ENCODE results near the gene FBXL15. TPM values are rescaled to one million over a fixed set of nuclear protein-coding genes. Genes with fewer than 3 reads are reported as not detected.

FBXL15 gene
- total and polyA plus RNA-seq, 2 of the 4 experiments (the other 2 are of a cell fraction) = 3.0 to 8.4 TPM

GRCh38 chr10:102455893-102456471 lies 35.3 kb downstream of the FBXL15 start:
- H4K5ac ChIP-seq (ENCODE audit: low read depth, low read length) = peak overlapping the region; percentile 87
- peak overlapping the region; percentile 48 for H3K18ac ChIP-seq (ENCODE audit: low read depth, low read length)
- dilution Hi-C loops (cut with HindIII; ENCODE audit: low sequenced_read_pairs, unreplicated experiment) (no loop called here), intact Hi-C loops (cut with micrococcal nuclease) (no loop called here), in situ Hi-C loops (cut with MboI; ENCODE audit: low sequenced_read_pairs) (no loop called here)
- peak; percentile 93 for DNase-seq
- ChIA-PET POLR2A (ENCODE audit: unreplicated experiment) (no interaction called here), CTCF (interaction anchor here (0.6 kb wide), 1 partner anchor 376 kb away, joined by 3 read pairs; no protein-coding TSS in a partner anchor)
- peak overlapping the region; percentile 56 to 92 for H4K8ac ChIP-seq (ENCODE audit: low read depth in 2 of 2, low read length in 2 of 2)
- peak overlapping the region; percentile 63 for H2AK5ac ChIP-seq (ENCODE audit: low read depth, low read length)
- H2AFZ ChIP-seq (replicated peaks; ENCODE audit: low read length, poor library complexity) = peak overlapping the region; percentile 81
- peak; percentile 73 for ATAC-seq (ENCODE audit: low read depth)
- H4K91ac ChIP-seq (ENCODE audit: insufficient read depth, low read depth, low read length) = peak overlapping the region; percentile 83
- TF ChIP-seq MAFK (IDR thresholded peaks at IDR 0.05; ENCODE audit: low read depth, low read length) (no peak), CEBPB (IDR thresholded peaks at IDR 0.05; ENCODE audit: low read depth, low read length) (peak; percentile 99), FOS (IDR thresholded peaks at IDR 0.05; ENCODE audit: low read depth, low read length) (peak; percentile 61; the same call in 1 of the 2 replicates)
- 50% methylated on average over 1 of the region's 7 CpGs; no CpG with 5 or more reads in 1 of the 2 experiments for WGBS, 2 experiments (ENCODE audit: extremely low coverage in 2 of 2, insufficient read length in 1 of 2)
- peaks cover 17% of the 10 kb centered on the region for H3K9me1 ChIP-seq (ENCODE audit: insufficient read depth, low read length)
- H4K20me1 ChIP-seq (ENCODE audit: insufficient read depth, low read length) = no peaks in the 10 kb centered on the region; the same call in 1 of the 2 replicates
- H2AK9ac ChIP-seq (replicated peaks; ENCODE audit: low read depth, low read length, poor library complexity) = peak overlapping the region; percentile 70
- H3K27me3 ChIP-seq (ENCODE audit: control insufficient read depth, insufficient read depth, low read length) = no peaks in the 10 kb centered on the region
- peak overlapping the region; percentile 85 for H3K14ac ChIP-seq (replicated peaks; ENCODE audit: low read depth, low read length)
- H2BK5ac ChIP-seq (ENCODE audit: low read depth, low read length, poor library complexity, severe bottlenecking) = peak overlapping the region; percentile 76
- H2BK20ac ChIP-seq (ENCODE audit: low read depth, low read length) = peak overlapping the region; percentile 88
- H3K36me3 ChIP-seq (ENCODE audit: control insufficient read depth, insufficient read depth, low read length) = no peaks in the 10 kb centered on the region
- H3K27ac ChIP-seq (ENCODE audit: insufficient read depth, low read length) = peak overlapping the region; percentile 71
- H2BK120ac ChIP-seq (ENCODE audit: low read depth, low read length) = peak overlapping the region; percentile 93
- peak overlapping the region; percentile 22 for H3K56ac ChIP-seq (ENCODE audit: extremely low read depth, insufficient read depth, low read length)
- H3K4me1 ChIP-seq (ENCODE audit: control insufficient read depth, insufficient read depth, low read length) = peaks cover 12% of the 10 kb centered on the region
- peak overlapping the region; percentile 44; the same call in 1 of the 2 replicates for H3K23ac ChIP-seq (ENCODE audit: low read depth, low read length)
- H2BK15ac ChIP-seq (ENCODE audit: low read depth, low read length) = peak overlapping the region; percentile 45; the same call in 2 of the 3 replicates
- H3K4ac ChIP-seq (ENCODE audit: low read depth, low read length) = peak overlapping the region; percentile 92
- no peaks in the 10 kb centered on the region; a peak in 2 of 4 replicates for H3K79me1 ChIP-seq (ENCODE audit: low read depth in 1 of 2, low read length in 2 of 2)
- H3K4me2 ChIP-seq (ENCODE audit: low read depth, low read length) = no peak overlapping the region
- no TSS peak for BruUV-seq (replicated peaks)
- H3K4me3 ChIP-seq (ENCODE audit: insufficient read depth, low read depth, low read length) = no peak overlapping the region
- H3K9ac ChIP-seq (ENCODE audit: low read depth, low read length) = no peak overlapping the region
- H3K9me3 ChIP-seq (ENCODE audit: control insufficient read depth, insufficient read depth, low read length) = no peaks in the 10 kb centered on the region
